Dermis blood vessel endothelial cell (primary cell): ENCODE measurements around the gene LPAR6. TPM values are rescaled to one million over a fixed set of nuclear protein-coding genes. Genes with fewer than 3 reads are reported as not detected.
"Not testable (repeated sequence)": the region's sequence is repeated elsewhere in the genome, so short reads cannot be mapped to it uniquely, and the experiment has no call there.

Experiments
- DNase-seq: peaks from one replicate; pipeline ENCODE4 v3.0.0; 2010
- total RNA-seq: library from RNA; depleted of rRNA; stranded (reverse); fragments of >200 nt; gene quantifications from 2 replicates; pipeline ENCODE4 v1.2.3, GENCODE V29; 2014

Gene LPAR6, protein sequence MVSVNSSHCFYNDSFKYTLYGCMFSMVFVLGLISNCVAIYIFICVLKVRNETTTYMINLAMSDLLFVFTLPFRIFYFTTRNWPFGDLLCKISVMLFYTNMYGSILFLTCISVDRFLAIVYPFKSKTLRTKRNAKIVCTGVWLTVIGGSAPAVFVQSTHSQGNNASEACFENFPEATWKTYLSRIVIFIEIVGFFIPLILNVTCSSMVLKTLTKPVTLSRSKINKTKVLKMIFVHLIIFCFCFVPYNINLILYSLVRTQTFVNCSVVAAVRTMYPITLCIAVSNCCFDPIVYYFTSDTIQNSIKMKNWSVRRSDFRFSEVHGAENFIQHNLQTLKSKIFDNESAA
- 42.5 and 66.2 TPM in 2 replicates for total RNA-seq

DNA sequence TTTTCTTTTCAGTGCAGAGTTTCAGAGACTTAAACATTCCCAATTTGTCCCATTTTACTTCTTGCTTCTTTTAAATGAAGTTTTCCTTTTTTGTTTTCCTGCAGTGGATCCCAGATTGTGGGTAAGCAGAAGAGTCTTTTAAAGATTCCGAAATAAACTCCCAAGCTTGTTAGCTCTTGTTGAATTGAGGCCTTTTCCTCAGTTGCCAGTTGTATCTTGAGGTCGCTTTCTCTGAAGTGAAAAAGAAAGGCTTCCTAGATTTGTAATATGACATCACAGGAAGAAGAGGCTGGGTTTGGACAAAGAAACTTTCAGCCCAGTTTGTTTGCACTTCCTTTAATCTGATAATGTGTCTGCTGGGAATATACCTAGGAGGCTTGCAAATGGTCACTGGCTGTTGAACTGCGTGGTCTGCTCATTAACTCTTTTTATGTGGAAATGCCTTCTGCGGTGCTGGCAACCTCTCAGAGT lies at the start of gene LPAR6:
LPAR6 (minus strand) TSS at position 233 of the 471 bp plus-strand sequence. CDS start 690 bp downstream, outside the sequence.
- DNase-seq: peak; percentile 92

DNA sequence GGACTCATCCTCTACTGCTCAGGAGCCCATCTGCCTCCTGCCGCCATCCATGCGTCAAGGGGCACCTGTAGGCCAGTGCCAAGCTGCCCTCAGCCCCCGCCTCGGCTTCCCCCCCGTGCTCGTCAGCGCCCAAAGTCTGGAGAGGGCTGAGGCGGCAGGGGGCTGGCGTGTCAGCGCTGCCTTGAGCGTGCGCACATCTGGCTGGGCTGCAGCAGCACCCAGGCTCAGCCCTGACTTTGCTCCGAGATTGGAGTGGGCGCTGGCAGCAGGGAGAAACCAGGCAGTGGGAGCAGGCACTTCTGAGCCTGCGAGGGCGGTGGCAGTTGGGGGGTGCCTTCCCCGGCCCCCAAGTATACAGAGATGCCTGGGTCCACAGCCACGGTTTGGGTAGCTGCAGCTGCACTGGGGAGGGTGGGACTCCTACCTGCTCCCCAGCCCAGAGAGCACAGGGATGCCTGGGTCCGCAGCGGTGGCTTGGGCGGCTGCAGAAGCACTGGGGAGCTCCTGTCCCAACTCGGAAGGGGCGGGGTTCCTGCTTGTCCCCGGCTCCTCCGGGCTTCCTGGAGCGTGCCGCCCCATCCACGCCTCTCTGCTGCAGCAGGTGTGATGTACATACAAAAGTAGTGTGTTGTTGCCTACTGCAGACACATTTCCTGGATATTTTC lies 44.8 kb upstream of the LPAR6 start:
- DNase-seq: no peak

DNA sequence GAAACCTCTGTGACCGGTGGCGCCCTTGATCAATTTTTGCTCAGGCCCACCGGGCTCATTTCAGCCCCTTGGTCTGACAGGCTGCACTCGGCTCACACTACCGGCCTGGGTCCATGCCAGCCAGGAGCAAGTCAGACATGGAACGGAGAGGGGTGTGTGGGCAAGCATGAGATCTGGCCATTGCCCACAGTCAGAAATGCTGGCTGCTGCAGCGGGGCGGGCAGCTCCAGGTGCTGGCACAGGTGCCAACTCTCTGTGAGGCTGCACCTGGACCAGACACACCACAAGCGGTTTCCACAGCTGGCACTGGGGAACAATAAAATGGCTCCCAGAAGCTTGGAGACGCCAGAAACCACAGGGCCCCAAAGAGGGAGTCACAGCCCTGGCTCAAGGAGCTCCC lies 43.6 kb upstream of the LPAR6 start:
- DNase-seq: no peak

DNA sequence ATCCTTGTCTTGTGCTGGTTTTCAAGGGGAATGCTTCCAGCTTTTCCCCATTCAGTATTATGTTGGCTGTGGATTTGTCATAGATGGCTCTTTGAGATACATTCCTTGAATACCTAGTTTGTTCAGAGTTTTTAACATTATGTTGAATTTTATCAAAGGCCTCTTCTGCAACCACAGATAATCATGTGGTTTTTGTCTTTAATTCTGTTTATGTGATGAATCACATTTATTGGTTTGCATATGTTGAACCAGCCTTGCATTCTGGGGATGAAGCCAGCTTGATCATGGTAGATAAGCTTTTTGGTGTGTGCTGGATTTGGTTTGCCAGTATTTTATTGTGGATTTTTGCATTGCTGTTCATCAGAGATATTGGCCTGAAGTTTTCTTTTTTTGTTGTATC lies 38.3 kb upstream of the LPAR6 start:
- not testable (repeated sequence) for DNase-seq

GRCh38 chr13:48449656-48450055 lies 36.7 kb upstream of the LPAR6 start:
- DNase-seq: no peak

GRCh38 chr13:48448959-48449614 lies 36.2 kb upstream of the LPAR6 start:
- peak; percentile 54 for DNase-seq

- no peak for DNase-seq
Measured at GRCh38 chr13:48448285-48448958, 35.5 kb upstream of the LPAR6 start.

- DNase-seq: peak; percentile 88
Measured at GRCh38 chr13:48446464-48446863, 33.6 kb upstream of the LPAR6 start.

- no peak for DNase-seq
Measured at GRCh38 chr13:48443442-48444208, 30.7 kb upstream of the LPAR6 start.

- peak; percentile 79 for DNase-seq
Measured at GRCh38 chr13:48437371-48437770, 24.5 kb upstream of the LPAR6 start.

DNA sequence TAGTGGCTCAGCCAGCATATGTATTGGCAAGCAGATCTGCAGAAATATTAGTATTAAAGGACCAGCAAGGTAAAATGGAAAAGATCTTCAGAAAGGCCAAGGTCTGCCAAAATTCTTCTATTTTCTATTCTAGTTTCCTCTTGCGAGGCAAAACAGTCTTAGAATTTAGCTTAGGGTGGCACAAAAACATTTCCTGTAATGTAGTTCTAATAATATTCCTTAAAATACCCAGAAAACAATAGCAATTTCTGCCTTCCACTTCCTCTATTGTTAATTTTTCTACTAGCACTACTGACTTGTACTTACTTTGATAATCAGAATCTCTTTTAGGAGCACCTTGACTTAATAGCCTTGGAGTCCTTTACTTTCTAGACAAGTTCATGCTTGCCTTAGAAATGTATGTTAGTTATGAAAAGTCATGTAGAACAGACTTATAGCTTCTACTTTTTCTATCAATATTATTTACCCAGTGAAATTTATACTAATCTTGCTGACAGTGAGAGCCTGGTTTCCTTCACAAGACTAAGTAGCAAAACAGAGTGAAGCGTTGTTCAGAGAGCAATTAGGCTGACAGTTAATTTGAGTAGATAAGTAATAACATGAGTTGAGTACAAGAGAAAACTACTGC lies 23.9 kb upstream of the LPAR6 start:
- peak; percentile 39 for DNase-seq

DNA sequence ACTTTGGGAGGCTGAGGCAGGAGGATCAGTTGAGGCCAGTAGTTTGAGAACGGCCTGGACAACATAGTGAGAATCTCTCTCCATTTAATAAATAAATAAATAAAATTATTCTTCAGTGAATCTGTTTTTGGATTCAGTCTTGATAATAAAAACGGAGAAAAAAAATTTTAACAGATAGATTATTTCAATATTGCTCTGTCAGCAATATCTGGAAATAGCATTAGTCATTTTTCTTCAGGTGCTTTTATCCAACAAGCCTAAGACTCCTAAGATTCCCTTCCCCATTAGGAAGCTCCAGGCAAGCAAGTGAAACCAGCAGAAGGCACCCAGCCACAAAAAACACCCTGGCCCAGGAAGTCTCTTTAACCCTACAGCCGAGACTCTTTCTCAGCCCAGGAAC lies 21.3 kb upstream of the LPAR6 start:
- no peak for DNase-seq

- peak; percentile 41 for DNase-seq
Measured at GRCh38 chr13:48431987-48432615, 19.2 kb upstream of the LPAR6 start.

DNA sequence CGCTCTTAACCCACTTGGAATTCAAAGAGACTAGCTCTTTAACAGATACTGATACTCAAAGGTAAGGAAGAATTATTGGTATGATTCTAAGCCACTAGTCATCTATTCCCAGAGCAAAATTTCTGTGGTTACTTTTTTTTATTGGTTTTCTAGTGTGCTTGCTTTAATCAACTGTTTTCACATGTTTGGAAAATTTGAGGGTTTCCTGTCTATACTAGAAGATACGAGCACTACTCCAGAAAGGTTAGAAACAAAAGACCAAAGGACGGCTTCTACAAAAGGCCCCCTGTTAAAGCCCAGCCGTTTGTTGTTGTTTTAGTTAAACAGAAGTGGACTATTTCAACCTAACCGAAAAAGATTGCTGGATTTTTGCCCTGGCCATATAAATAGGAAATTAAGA lies 18.5 kb upstream of the LPAR6 start:
- peak; percentile 53 for DNase-seq

- no peak for DNase-seq
Measured at GRCh38 chr13:48429886-48430285, 17.0 kb upstream of the LPAR6 start.

- DNase-seq: no peak
Measured at GRCh38 chr13:48429036-48429435, 16.1 kb upstream of the LPAR6 start.

DNA sequence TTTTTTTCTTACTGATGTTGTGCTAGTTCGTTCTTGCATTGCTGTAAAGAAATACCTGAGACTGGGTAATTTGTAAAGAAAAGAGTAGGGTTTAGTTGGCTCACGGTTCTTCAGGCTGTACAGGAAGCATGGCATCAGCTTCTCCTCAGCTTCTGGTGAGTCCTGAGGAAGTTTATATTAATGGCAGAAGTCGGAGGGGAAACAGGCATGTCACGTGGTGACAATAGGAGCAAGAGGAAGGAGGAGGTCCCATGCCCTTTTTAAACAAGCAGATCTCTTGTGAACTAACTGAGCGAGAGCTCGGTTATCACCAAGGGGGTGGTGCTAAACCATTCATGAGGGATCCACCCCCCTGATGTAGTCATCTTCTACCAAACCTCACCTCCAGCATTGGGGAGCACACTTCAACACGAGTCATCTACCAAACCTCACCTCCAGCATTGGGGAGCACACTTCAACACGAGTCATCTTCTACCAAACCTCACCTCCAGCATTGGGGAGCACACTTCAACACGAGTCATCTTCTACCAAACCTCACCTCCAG lies 13.9 kb upstream of the LPAR6 start:
- DNase-seq: not testable (repeated sequence)

DNA sequence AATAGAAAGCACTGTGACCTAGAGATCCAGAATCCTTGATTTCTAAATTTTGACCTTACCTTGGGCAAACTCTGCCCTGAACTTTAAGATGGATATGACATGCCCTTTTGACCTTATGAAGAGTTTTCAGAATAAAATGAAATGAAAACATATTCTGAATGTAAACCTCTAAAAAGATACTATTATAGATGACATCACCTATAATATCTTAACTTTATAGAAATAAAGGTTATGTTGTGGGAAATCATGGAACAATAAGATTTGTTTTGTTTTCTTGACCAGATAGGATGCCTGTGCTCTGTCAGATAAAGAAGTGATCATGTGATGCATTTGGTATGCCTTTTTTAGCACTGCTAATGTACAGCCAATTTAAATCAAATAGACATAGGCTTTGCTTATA lies 13.1 kb upstream of the LPAR6 start:
- no peak for DNase-seq

DNA sequence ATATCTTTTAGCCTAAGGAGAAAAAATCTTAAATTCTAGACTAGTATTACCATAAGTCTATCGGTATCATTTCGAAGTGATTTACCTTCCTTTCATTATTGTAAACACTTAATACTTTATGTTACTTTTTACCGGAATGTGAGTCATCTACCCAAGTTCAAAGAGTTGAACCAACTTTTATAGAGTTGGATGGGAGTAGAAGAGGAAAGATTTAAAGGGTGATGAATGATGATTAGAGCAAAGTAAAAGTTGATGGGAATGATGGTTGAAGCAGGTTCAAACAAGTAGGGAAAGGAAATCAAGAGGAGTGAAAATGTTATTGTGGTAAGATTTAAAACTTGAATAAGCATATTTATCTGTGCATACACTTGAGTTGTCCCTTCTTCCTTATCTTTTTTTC lies 11.3 kb upstream of the LPAR6 start:
- no peak for DNase-seq

- DNase-seq: not testable (repeated sequence)
Measured at GRCh38 chr13:48422003-48422402, 9.1 kb upstream of the LPAR6 start.

GRCh38 chr13:48415516-48415915 lies 2.6 kb upstream of the LPAR6 start:
- DNase-seq: no peak
